HepG2 (cell line): ENCODE measurements around the gene LMBRD2.

Source experiments
- CTCF ChIP-seq: sonication (generic); formaldehyde crosslinking; IDR thresholded peaks from 2 replicates; pipeline ENCODE4 v1.5.0; 2020; ENCODE audit warnings: mild to moderate bottlenecking, missing genetic modification reagents, moderate library complexity
- MLX ChIP-seq: IDR thresholded peaks from 2 replicates; pipeline ENCODE4 v1.6.1; 2016
- NCOR1 ChIP-seq: fragments of 200-600 bp; sonication (generic); IDR thresholded peaks from 2 replicates; pipeline ENCODE4 v1.7.0; 2017; ENCODE audit warnings: antibody characterized with exemption, low read length, borderline replicate concordance
- SP1 ChIP-seq, 2 experiments: fragments of 450-650 bp in 1 of 2; sonication (generic) in 1 of 2; formaldehyde crosslinking in 1 of 2; IDR thresholded peaks; 2 replicates each; pipeline versions ENCODE4 v1.4.0 to v1.6.1; 2016 to 2020; ENCODE audit warnings: missing genetic modification reagents in 1 of 2
- TCF7L2 ChIP-seq: IDR thresholded peaks from 2 replicates; pipeline ENCODE4 v1.6.1; 2011; ENCODE audit warnings: mild to moderate bottlenecking, low read depth, low read length, moderate library complexity

- TF ChIP-seq MLX (CRISPR knock-in tag) (no peak), CTCF (CRISPR knock-in tag) (no peak), NCOR1 (no peak), SP1 (IDR thresholded peaks at IDR 0.05) (no peak), SP1 (CRISPR knock-in tag; IDR thresholded peaks at IDR 0.05) (no peak), TCF7L2 (no peak)
Observed at GRCh38 chr5:36152324-36153297, 924 bp upstream of the LMBRD2 start.
